Measurements from ENCODE around the gene ME3. TPM values are rescaled to one million over a fixed set of nuclear protein-coding genes. Genes with fewer than 3 reads are reported as not detected.
A peak's percentile ranks its signal among the peaks of the same experiment; 100 is the strongest.
"Not testable (repeated sequence)": the region's sequence is repeated elsewhere in the genome, so short reads cannot be mapped to it uniquely, and the experiment has no call there.

The ME3 gene
- total RNA-seq, 1 donor from 2014 or later, result 10.8 TPM

- H3K9me3 Mint-ChIP-seq (ENCODE audit: low read depth), result no peaks in the 10 kb centered on the region
- no peak for DNase-seq (ENCODE audit: low spot score)
- no peak overlapping the region for H3K27ac Mint-ChIP-seq (ENCODE audit: unreplicated experiment)
- H3K4me3 Mint-ChIP-seq (ENCODE audit: unreplicated experiment), result no peak overlapping the region
- H3K36me3 Mint-ChIP-seq (ENCODE audit: low read depth), result no peaks in the 10 kb centered on the region
- TF ChIP-seq CTCF (IDR thresholded peaks at IDR 0.05), result no peak
- peaks cover 28% of the 10 kb centered on the region for H3K4me1 Mint-ChIP-seq (ENCODE audit: low read depth)
- no peaks in the 10 kb centered on the region for H3K27me3 Mint-ChIP-seq (ENCODE audit: low read depth)
Observed at GRCh38 chr11:86569109-86569508, 103.3 kb downstream of the ME3 start.

GRCh38 chr11:86565801-86566312 lies 106.6 kb downstream of the ME3 start:
- no peak for TF ChIP-seq CTCF (IDR thresholded peaks at IDR 0.05)
- H3K36me3 Mint-ChIP-seq (ENCODE audit: low read depth), result no peaks in the 10 kb centered on the region
- H3K9me3 Mint-ChIP-seq (ENCODE audit: low read depth), result peaks cover 12% of the 10 kb centered on the region
- no peaks in the 10 kb centered on the region for H3K27me3 Mint-ChIP-seq (ENCODE audit: low read depth)
- H3K27ac Mint-ChIP-seq (ENCODE audit: unreplicated experiment), result peak overlapping the region; percentile 4
- no peak overlapping the region for H3K4me3 Mint-ChIP-seq (ENCODE audit: unreplicated experiment)
- DNase-seq (ENCODE audit: low spot score), result no peak
- peaks cover 23% of the 10 kb centered on the region for H3K4me1 Mint-ChIP-seq (ENCODE audit: low read depth)

GRCh38 chr11:86565388-86565787 lies 107.0 kb downstream of the ME3 start:
- peak overlapping the region; percentile 4 for H3K27ac Mint-ChIP-seq (ENCODE audit: unreplicated experiment)
- DNase-seq (ENCODE audit: low spot score), result no peak
- H3K4me1 Mint-ChIP-seq (ENCODE audit: low read depth), result peaks cover 23% of the 10 kb centered on the region
- TF ChIP-seq CTCF (IDR thresholded peaks at IDR 0.05), result no peak
- no peaks in the 10 kb centered on the region for H3K27me3 Mint-ChIP-seq (ENCODE audit: low read depth)
- H3K9me3 Mint-ChIP-seq (ENCODE audit: low read depth), result peaks cover 12% of the 10 kb centered on the region
- H3K4me3 Mint-ChIP-seq (ENCODE audit: unreplicated experiment), result no peak overlapping the region
- H3K36me3 Mint-ChIP-seq (ENCODE audit: low read depth), result no peaks in the 10 kb centered on the region

GRCh38 chr11:86562842-86563241 lies 109.6 kb downstream of the ME3 start:
- not testable (repeated sequence) for H3K27ac Mint-ChIP-seq (ENCODE audit: unreplicated experiment); H3K36me3 Mint-ChIP-seq (ENCODE audit: low read depth); DNase-seq (ENCODE audit: low spot score); H3K27me3 Mint-ChIP-seq (ENCODE audit: low read depth); H3K4me3 Mint-ChIP-seq (ENCODE audit: unreplicated experiment)
- Mint-ChIP-seq H3K4me1 (ENCODE audit: low read depth) (peaks cover 48% of the 10 kb centered on the region), H3K9me3 (ENCODE audit: low read depth) (peaks cover 12% of the 10 kb centered on the region)

GRCh38 chr11:86559311-86559945 lies 113.0 kb downstream of the ME3 start:
- H3K36me3 Mint-ChIP-seq (ENCODE audit: low read depth), result peaks cover under 1% of the 10 kb centered on the region
- no peak for TF ChIP-seq CTCF (IDR thresholded peaks at IDR 0.05)
- peaks cover 12% of the 10 kb centered on the region for H3K9me3 Mint-ChIP-seq (ENCODE audit: low read depth)
- H3K27ac Mint-ChIP-seq (ENCODE audit: unreplicated experiment), result peak overlapping the region; percentile 97
- DNase-seq (ENCODE audit: low spot score), result no peak
- H3K4me1 Mint-ChIP-seq (ENCODE audit: low read depth), result peaks cover 36% of the 10 kb centered on the region
- H3K4me3 Mint-ChIP-seq (ENCODE audit: unreplicated experiment), result peak overlapping the region; percentile 31
- no peaks in the 10 kb centered on the region for H3K27me3 Mint-ChIP-seq (ENCODE audit: low read depth)

- H3K27ac Mint-ChIP-seq (ENCODE audit: unreplicated experiment), result peak overlapping the region; percentile 97
- H3K36me3 Mint-ChIP-seq (ENCODE audit: low read depth), result peaks cover 1% of the 10 kb centered on the region
- peaks cover 12% of the 10 kb centered on the region for H3K9me3 Mint-ChIP-seq (ENCODE audit: low read depth)
- no peaks in the 10 kb centered on the region for H3K27me3 Mint-ChIP-seq (ENCODE audit: low read depth)
- TF ChIP-seq CTCF (IDR thresholded peaks at IDR 0.05), result no peak
- DNase-seq (ENCODE audit: low spot score), result no peak
- no peak overlapping the region for H3K4me3 Mint-ChIP-seq (ENCODE audit: unreplicated experiment)
- H3K4me1 Mint-ChIP-seq (ENCODE audit: low read depth), result peaks cover 36% of the 10 kb centered on the region
Observed at GRCh38 chr11:86558841-86559240, 113.6 kb downstream of the ME3 start.

Data from chondrocyte (in vitro differentiated cells).